HEK293 (cell line): ENCODE data around the gene PTDSS2.
A peak's percentile ranks its signal among the peaks of the same experiment; 100 is the strongest.
"Not testable (repeated sequence)": the region's sequence is repeated elsewhere in the genome, so short reads cannot be mapped to it uniquely, and the experiment has no call there.

Source experiments
- CTCF ChIA-PET: fragments of 350-600 bp; formaldehyde crosslinking; extraction: SDS; loops from one replicate; lab custom pipeline; 2021; ENCODE audit warnings: antibody characterized with exemption; lab: Yijun Ruan, JAX
- POLR2A ChIA-PET: fragments of 300-600 bp; formaldehyde crosslinking; extraction: SDS; loops from one replicate; lab custom pipeline; 2020; ENCODE audit warnings: antibody characterized with exemption, inconsistent platforms; lab: Yijun Ruan, JAX
- H3K27ac ChIP-seq: fragments of 200-500 bp; sonication (Bioruptor generic); 2 replicates; pipeline ENCODE4 v1.5.1; 2014; ENCODE audit warnings: low read depth, low read length, control low read depth, inconsistent platforms; ENCODE audit errors: extremely low read depth
- H3K36me3 ChIP-seq, 2 experiments: fragments of 200-500 bp in 1 of 2; sonication (Bioruptor generic) in 1 of 2; 1 replicate in 1 of 2; 2 replicates in 1 of 2; pipeline ENCODE4 v1.5.1; 2014 to 2017; ENCODE audit warnings: inconsistent platforms in 2 of 2, low read length in 2 of 2; ENCODE audit not compliant: control insufficient read depth in 2 of 2, insufficient read depth in 1 of 2
- H3K4me1 ChIP-seq: fragments of 200-500 bp; sonication (Bioruptor generic); 2 replicates; pipeline ENCODE4 v1.5.1; 2014; ENCODE audit warnings: mild to moderate bottlenecking, low read length, inconsistent platforms; ENCODE audit not compliant: control insufficient read depth, insufficient read depth
- H3K4me3 ChIP-seq: 2 replicates; pipeline ENCODE4 v1.5.1; 2011; ENCODE audit warnings: low read depth, mild to moderate bottlenecking, control low read depth, low read length, moderate library complexity
- H3K9me3 ChIP-seq: fragments of 200-500 bp; sonication (Bioruptor generic); 2 replicates; pipeline ENCODE4 v1.5.1; 2014; ENCODE audit warnings: low read depth, low read length, inconsistent platforms; ENCODE audit not compliant: control insufficient read depth, insufficient read depth
- GLIS2 ChIP-seq: fragments of 450-650 bp; formaldehyde crosslinking; IDR thresholded peaks from 2 replicates; pipeline ENCODE4 v1.5.1; 2016; ENCODE audit warnings: missing biosample characterization, missing genetic modification characterization
- RBAK ChIP-seq: fragments of 450-650 bp; formaldehyde crosslinking; IDR thresholded peaks from 2 replicates; pipeline ENCODE4 v1.5.1; 2016; ENCODE audit warnings: missing biosample characterization, missing genetic modification characterization
- SETDB1 ChIP-seq: IDR thresholded peaks from one replicate; pipeline ENCODE4 v1.6.1; 2017; ENCODE audit warnings: mild to moderate bottlenecking, low read length, moderate library complexity, mixed read lengths; ENCODE audit not compliant: insufficient read length
- YY1 ChIP-seq: fragments of 450-650 bp; formaldehyde crosslinking; IDR thresholded peaks from 2 replicates; pipeline ENCODE4 v1.5.1; 2018; ENCODE audit warnings: missing biosample characterization, missing genetic modification characterization
- ZIC2 ChIP-seq: fragments of 450-650 bp; formaldehyde crosslinking; IDR thresholded peaks from 2 replicates; pipeline ENCODE4 v1.5.1; 2016; ENCODE audit warnings: missing biosample characterization, missing genetic modification characterization
- ZNF112 ChIP-seq: fragments of 450-650 bp; formaldehyde crosslinking; IDR thresholded peaks from 2 replicates; pipeline ENCODE4 v1.5.0; 2017; ENCODE audit warnings: missing biosample characterization, missing genetic modification characterization
- ZNF2 ChIP-seq: fragments of 450-650 bp; formaldehyde crosslinking; IDR thresholded peaks from 2 replicates; pipeline ENCODE4 v1.5.1; 2016; ENCODE audit warnings: missing biosample characterization, missing genetic modification characterization
- ZNF324 ChIP-seq: fragments of 450-650 bp; formaldehyde crosslinking; IDR thresholded peaks from 2 replicates; pipeline ENCODE4 v1.5.1; 2016; ENCODE audit warnings: missing biosample characterization, missing genetic modification characterization
- ZNF423 ChIP-seq: fragments of 450-650 bp; formaldehyde crosslinking; IDR thresholded peaks from 2 replicates; pipeline ENCODE4 v1.5.1; 2016; ENCODE audit warnings: missing biosample characterization, missing genetic modification characterization
- ZNF561 ChIP-seq: fragments of 450-650 bp; IDR thresholded peaks from 2 replicates; pipeline ENCODE4 v1.5.1; 2018; ENCODE audit warnings: missing biosample characterization, missing genetic modification characterization, borderline replicate concordance
- ZNF747 ChIP-seq: fragments of 450-650 bp; formaldehyde crosslinking; IDR thresholded peaks from 2 replicates; pipeline ENCODE4 v1.5.1; 2016; ENCODE audit warnings: missing biosample characterization, missing genetic modification characterization
- ZNF792 ChIP-seq: fragments of 450-650 bp; formaldehyde crosslinking; IDR thresholded peaks from 2 replicates; pipeline ENCODE4 v1.5.1; 2016; ENCODE audit warnings: missing biosample characterization, missing genetic modification characterization
- ZNF843 ChIP-seq: fragments of 450-650 bp; formaldehyde crosslinking; IDR thresholded peaks from 2 replicates; pipeline ENCODE4 v1.5.1; 2016; ENCODE audit warnings: missing biosample characterization, missing genetic modification characterization
- TF ChIP-seq, protein P1 (sequence below): fragments of 450-650 bp; formaldehyde crosslinking; IDR thresholded peaks from 2 replicates; pipeline ENCODE4 v1.5.1; 2017; ENCODE audit warnings: missing biosample characterization, mild to moderate bottlenecking, missing genetic modification characterization, moderate library complexity
- TF ChIP-seq, protein P2 (sequence below): fragments of 450-650 bp; formaldehyde crosslinking; conservative IDR thresholded peaks from 2 replicates; pipeline ENCODE4 v1.5.1; 2016; ENCODE audit warnings: low read depth, missing biosample characterization, missing genetic modification characterization
- TF ChIP-seq, protein P3 (sequence below): fragments of 450-650 bp; formaldehyde crosslinking; IDR thresholded peaks from 2 replicates; pipeline ENCODE4 v1.5.1; 2016; ENCODE audit warnings: missing biosample characterization, missing genetic modification characterization

Gene PTDSS2

DNA sequence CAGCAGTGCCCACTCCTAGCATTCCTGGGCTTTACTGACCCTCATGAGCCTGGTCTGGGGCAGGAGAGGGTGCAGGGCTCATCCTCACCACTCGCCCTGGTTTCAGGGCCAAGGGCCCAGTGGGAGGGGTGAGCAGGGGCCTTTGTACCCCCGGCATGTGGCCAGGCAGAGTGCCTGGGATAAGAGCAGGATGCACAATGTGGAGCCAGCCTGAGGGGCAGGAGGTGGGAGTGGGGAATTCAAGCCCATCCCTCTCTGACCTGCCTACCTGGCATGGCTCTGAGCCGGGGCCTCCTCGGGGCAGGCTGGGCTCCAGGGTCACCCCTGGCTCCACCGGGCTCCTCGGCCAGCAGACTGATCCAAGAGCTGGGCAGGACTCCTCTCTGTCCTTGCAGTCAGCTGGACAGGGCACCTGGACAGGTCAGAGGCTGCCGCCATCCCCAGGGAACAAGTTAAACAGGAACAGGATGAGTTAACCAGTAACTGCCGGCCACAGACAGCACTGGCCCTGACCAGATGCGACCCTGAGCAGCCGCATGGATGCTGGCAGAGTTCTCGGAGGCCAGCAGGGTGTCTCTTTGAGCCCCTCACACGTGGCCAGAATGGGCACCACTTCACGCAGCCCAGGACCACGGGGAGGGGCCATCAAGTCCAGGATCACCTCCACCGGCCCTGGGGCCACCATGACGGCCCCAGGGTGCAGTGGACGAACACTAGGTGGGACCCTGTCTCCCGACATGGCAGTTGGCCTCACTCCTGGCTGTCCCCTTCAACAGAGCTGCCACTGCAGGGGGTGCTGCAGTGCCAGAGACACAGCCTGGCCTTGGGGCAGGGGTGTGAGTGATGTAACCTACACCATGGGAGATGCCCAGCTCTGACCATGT lies 40.2 kb upstream of the PTDSS2 start:
- Histone ChIP-seq H3K36me3 (peaks cover 0 to 2% of the 10 kb centered on the region in 2 experiments; a peak in 1 of 3 replicates), H3K4me3 (no peak overlapping the region), H3K4me1 (no peaks in the 10 kb centered on the region), H3K9me3 (no peaks in the 10 kb centered on the region), H3K27ac (no peak overlapping the region)
- TF ChIP-seq ZNF112 (tag by site-specific recombination) (no peak), ZIC2 (tag by site-specific recombination) (peak; percentile 62), GLIS2 (tag by site-specific recombination) (peak; percentile 11; the same call in 1 of the 2 replicates), ZNF423 (tag by site-specific recombination) (no peak)
- TF ChIP-seq, protein P1, sequence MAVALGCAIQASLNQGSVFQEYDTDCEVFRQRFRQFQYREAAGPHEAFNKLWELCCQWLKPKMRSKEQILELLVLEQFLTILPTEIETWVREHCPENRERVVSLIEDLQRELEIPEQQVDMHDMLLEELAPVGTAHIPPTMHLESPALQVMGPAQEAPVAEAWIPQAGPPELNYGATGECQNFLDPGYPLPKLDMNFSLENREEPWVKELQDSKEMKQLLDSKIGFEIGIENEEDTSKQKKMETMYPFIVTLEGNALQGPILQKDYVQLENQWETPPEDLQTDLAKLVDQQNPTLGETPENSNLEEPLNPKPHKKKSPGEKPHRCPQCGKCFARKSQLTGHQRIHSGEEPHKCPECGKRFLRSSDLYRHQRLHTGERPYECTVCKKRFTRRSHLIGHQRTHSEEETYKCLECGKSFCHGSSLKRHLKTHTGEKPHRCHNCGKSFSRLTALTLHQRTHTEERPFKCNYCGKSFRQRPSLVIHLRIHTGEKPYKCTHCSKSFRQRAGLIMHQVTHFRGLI (tag by site-specific recombination) = no peak
- ChIA-PET POLR2A (no interaction called here), CTCF (interaction anchor here (0.6 to 0.7 kb wide), 2 partner anchors 38 to 39 kb away, joined by 3 read pairs; no protein-coding TSS in a partner anchor)

DNA sequence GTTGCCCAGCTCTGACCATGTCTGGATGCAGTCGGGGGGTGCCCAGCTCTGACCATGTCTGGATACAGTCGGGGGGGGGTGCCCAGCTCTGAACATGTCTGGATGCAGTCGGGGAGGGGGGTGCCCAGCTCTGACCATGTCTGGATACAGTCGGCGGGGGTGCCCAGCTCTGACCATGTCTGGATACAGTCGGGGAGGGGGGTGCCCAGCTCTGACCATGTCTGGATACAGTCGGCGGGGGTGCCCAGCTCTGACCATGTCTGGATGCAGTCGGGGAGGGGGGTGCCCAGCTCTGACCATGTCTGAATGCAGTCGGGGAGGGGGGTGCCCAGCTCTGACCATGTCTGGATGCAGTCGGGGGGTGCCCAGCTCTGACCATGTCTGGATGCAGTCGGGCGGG lies 39.4 kb upstream of the PTDSS2 start:
- H3K4me3 ChIP-seq, H3K27ac ChIP-seq, H3K36me3 ChIP-seq, POLR2A ChIA-PET, CTCF ChIA-PET, H3K4me1 ChIP-seq, H3K9me3 ChIP-seq: not testable (repeated sequence)

DNA sequence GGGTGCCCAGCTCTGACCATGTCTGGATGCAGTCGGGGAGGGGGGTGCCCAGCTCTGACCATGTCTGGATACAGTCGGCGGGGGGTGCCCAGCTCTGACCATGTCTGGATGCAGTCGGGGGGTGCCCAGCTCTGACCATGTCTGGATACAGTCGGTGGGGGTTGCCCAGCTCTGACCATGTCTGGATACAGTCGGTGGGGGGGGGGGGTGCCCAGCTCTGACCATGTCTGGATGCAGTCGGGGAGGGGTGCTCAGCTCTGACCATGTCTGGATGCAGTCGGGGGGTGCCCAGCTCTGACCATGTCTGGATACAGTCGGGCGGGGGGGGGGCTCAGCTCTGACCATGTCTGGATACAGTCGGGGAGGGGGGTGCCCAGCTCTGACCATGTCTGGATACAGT lies 38.6 kb upstream of the PTDSS2 start:
- not testable (repeated sequence) for H3K4me3 ChIP-seq, H3K9me3 ChIP-seq, H3K36me3 ChIP-seq, H3K4me1 ChIP-seq, H3K27ac ChIP-seq
- CTCF ChIA-PET = interaction anchor here (0.6 kb wide), 1 partner anchor 15 kb away, joined by 3 read pairs; no protein-coding TSS in a partner anchor
- POLR2A ChIA-PET = interaction anchor here (0.6 to 1.0 kb wide), 2 partner anchors 204 to 332 kb away, joined by 3 read pairs; partner anchors contain the start of genes BET1L and RIC8A

DNA sequence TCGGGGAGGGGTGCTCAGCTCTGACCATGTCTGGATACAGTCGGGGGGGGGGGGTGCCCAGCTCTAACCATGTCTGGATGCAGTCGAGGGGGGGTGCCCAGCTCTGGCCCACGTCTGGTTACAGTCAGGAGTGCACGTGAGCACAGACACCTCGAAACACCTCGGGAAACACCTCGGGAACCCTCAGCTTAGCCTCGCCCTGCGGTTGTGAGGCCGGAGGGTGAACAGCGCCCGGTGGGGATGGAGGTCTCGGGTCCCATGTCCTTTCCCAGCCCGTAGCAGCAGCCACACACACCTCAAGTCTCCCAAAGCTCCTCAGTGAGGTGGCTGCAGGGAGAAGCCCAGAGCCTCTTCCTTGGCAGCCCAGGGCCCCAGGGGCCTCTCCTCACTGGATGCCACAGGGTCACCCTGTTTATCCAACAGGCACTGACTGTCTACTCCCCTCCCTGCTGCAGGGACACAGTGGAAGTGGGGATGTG lies 37.4 kb upstream of the PTDSS2 start:
- H3K27ac ChIP-seq = no peak overlapping the region
- ChIA-PET CTCF (interaction anchor here (0.6 kb wide), 1 partner anchor 109 kb away, joined by 3 read pairs; no protein-coding TSS in a partner anchor), POLR2A (interaction anchor here (1.0 kb wide), 1 partner anchor 205 kb away, joined by 3 read pairs; the partner anchor contains the start of genes BET1L and RIC8A)
- no peak for TF ChIP-seq ZNF2
- TF ChIP-seq, protein P2, sequence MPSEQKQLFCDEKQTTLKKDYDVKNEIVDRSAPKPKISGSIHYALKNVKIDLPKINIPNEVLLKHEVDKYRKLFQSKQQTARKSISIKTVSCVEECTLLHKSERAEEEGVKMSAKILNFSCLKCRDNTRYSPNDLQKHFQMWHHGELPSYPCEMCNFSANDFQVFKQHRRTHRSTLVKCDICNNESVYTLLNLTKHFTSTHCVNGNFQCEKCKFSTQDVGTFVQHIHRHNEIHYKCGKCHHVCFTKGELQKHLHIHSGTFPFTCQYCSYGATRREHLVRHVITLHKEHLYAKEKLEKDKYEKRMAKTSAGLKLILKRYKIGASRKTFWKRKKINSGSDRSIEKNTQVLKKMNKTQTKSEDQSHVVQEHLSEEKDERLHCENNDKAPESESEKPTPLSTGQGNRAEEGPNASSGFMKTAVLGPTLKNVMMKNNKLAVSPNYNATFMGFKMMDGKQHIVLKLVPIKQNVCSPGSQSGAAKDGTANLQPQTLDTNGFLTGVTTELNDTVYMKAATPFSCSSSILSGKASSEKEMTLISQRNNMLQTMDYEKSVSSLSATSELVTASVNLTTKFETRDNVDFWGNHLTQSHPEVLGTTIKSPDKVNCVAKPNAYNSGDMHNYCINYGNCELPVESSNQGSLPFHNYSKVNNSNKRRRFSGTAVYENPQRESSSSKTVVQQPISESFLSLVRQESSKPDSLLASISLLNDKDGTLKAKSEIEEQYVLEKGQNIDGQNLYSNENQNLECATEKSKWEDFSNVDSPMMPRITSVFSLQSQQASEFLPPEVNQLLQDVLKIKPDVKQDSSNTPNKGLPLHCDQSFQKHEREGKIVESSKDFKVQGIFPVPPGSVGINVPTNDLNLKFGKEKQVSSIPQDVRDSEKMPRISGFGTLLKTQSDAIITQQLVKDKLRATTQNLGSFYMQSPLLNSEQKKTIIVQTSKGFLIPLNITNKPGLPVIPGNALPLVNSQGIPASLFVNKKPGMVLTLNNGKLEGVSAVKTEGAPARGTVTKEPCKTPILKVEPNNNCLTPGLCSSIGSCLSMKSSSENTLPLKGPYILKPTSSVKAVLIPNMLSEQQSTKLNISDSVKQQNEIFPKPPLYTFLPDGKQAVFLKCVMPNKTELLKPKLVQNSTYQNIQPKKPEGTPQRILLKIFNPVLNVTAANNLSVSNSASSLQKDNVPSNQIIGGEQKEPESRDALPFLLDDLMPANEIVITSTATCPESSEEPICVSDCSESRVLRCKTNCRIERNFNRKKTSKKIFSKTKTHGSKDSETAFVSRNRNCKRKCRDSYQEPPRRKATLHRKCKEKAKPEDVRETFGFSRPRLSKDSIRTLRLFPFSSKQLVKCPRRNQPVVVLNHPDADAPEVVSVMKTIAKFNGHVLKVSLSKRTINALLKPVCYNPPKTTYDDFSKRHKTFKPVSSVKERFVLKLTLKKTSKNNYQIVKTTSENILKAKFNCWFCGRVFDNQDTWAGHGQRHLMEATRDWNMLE = no peak
- TF ChIP-seq ZNF792 (tag by site-specific recombination) = no peak
- no peak for TF ChIP-seq ZNF747 (tag by site-specific recombination)
- TF ChIP-seq RBAK (tag by site-specific recombination) = no peak
- TF ChIP-seq ZNF324 (tag by site-specific recombination) = no peak
- TF ChIP-seq ZNF561 (tag by site-specific recombination) = no peak
- no peak for TF ChIP-seq SETDB1
- TF ChIP-seq ZNF843 (tag by site-specific recombination) = no peak
- TF ChIP-seq, protein P3, sequence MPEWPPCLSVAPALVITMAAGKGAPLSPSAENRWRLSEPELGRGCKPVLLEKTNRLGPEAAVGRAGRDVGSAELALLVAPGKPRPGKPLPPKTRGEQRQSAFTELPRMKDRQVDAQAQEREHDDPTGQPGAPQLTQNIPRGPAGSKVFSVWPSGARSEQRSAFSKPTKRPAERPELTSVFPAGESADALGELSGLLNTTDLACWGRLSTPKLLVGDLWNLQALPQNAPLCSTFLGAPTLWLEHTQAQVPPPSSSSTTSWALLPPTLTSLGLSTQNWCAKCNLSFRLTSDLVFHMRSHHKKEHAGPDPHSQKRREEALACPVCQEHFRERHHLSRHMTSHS (tag by site-specific recombination) = no peak
- TF ChIP-seq YY1 = no peak
- H3K36me3 ChIP-seq = no peaks in the 10 kb centered on the region
- H3K9me3 ChIP-seq = no peaks in the 10 kb centered on the region
- H3K4me1 ChIP-seq = no peaks in the 10 kb centered on the region
- H3K4me3 ChIP-seq = no peak overlapping the region
